Renal cortex interstitium (tissue), 15 donors: Measurements from ENCODE around the gene NAALAD2. TPM values are rescaled to one million over a fixed set of nuclear protein-coding genes. Genes with fewer than 3 reads are reported as not detected.
"Not testable (repeated sequence)": the region's sequence is repeated elsewhere in the genome, so short reads cannot be mapped to it uniquely, and the experiment has no call there.

Experiments
- DNase-seq, 11 donors: peaks; one replicate each; pipeline ENCODE4 v3.0.0-alpha.2; 2013; ENCODE audit warnings: low read depth in 9 of 11, low spot score in 4 of 11; ENCODE audit errors: extremely low read depth in 1 of 11
- long read RNA-seq, 16 experiments: transcript quantifications; one replicate each; lab custom pipeline, GENCODE V29; 2026
- polyA plus RNA-seq, 3 donors: library from polyadenylated mRNA; unstranded; fragments of 120-200 nt; gene quantifications; one replicate each; pipeline ENCODE4 v1.2.1, GENCODE V29; 2013; ENCODE audit not compliant: insufficient read length in 3 of 3

The NAALAD2 gene
- polyA plus RNA-seq: 10 to 100 TPM; 16.8 to 34.8 (median 23.8) TPM
- long read RNA-seq, donor 1, partial matches to known transcripts: 0 of 1 reads
- long read RNA-seq, donor 1, other reads (novel, unspliced or antisense): 0 of 1 reads
- long read RNA-seq, donor 2: 0 reads
- long read RNA-seq, donor 3, partial matches to known transcripts: 0 of 3 reads
- long read RNA-seq, donor 3, other reads (novel, unspliced or antisense): 0 of 3 reads
- long read RNA-seq, donor 4, partial matches to known transcripts: 0 of 4 reads
- long read RNA-seq, donor 4, other reads (novel, unspliced or antisense): 0 of 4 reads
- long read RNA-seq, donor 5: 0 reads
- long read RNA-seq, donor 6, partial matches to known transcripts: 0 of 1 reads
- long read RNA-seq, donor 6, other reads (novel, unspliced or antisense): 0 of 1 reads
- long read RNA-seq, donor 7, partial matches to known transcripts: 0 of 1 reads
- long read RNA-seq, donor 7, other reads (novel, unspliced or antisense): 0 of 1 reads
- long read RNA-seq, donor 8, partial matches to known transcripts: 8 of 12 reads
- long read RNA-seq, donor 8, other reads (novel, unspliced or antisense): 0 of 12 reads
- long read RNA-seq, donor 9, partial matches to known transcripts: 0 of 1 reads
- long read RNA-seq, donor 9, other reads (novel, unspliced or antisense): 0 of 1 reads
- long read RNA-seq, donor 10, partial matches to known transcripts: 0 of 1 reads
- long read RNA-seq, donor 10, other reads (novel, unspliced or antisense): 0 of 1 reads
- long read RNA-seq, donor 11, partial matches to known transcripts: 0 of 2 reads
- long read RNA-seq, donor 11, other reads (novel, unspliced or antisense): 0 of 2 reads
- long read RNA-seq, donor 12, partial matches to known transcripts: 7 of 9 reads
- long read RNA-seq, donor 12, other reads (novel, unspliced or antisense): 0 of 9 reads
- long read RNA-seq, donor 13: 0 reads
- long read RNA-seq, donor 14, partial matches to known transcripts: 6 of 8 reads
- long read RNA-seq, donor 14, other reads (novel, unspliced or antisense): 0 of 8 reads
- long read RNA-seq, donor 15, partial matches to known transcripts: 0 of 2 reads
- long read RNA-seq, donor 15, other reads (novel, unspliced or antisense): 0 of 2 reads
- long read RNA-seq, donor 16, transcript NAALAD2-208 (7 exons, 1,504 nt): major isoform, 6 of 14 reads
- long read RNA-seq, donor 16, partial matches to known transcripts: 6 of 14 reads
- long read RNA-seq, donor 16, other reads (novel, unspliced or antisense): 0 of 14 reads

DNA sequence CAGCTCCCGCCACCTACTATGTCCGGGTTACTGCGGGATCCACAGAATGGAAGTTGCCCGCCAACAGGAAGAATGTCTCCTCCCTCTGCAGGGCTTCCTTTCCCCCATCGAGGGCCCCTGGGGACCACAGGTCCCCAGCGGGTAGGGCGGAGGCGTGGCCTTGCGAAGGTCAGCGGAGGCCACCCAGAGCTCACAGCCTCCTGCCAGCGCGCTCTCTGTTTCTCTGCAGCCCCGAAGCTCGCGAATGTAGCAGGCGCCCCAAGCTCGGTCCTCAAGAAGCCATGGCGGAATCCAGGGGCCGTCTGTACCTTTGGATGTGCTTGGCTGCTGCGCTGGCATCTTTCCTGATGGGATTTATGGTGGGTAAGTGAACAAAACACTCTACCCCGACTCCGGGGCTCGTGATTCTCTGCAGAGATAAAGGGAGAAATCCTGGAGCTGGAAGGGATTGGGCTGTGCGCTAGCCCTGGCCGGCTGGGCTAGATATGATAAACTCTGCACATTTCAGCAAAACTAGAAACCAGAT is at the start of gene NAALAD2:
NAALAD2 (plus strand) TSS at position 186 of the 526 bp plus-strand sequence; CDS start at position 282, 96 bp downstream.
- peak in 10 of 11 donors; percentile 24 to 68 (median 49) for DNase-seq

DNA sequence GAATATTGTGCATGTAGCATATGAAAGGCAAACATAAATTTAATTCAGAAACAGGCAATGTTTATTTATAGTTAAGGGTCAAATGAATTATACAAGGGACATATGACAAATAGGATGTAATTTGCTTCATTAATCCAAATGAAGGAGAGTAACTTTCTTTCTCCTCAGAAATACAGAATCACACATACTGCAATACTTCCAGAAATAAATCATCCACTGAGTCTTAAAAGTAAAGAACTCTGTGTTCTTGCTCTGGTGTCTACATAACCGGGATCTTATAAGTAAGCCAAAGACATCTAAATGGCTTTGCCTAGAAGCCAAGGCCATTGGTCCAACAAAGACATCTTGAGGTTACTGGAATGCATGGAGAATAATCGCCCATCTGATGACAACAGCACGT is 48.8 kb upstream of the NAALAD2 start, which contains the start of gene UBTFL1:
UBTFL1 (plus strand) TSS at position 301 of the 400 bp plus-strand sequence; CDS start at position 301, 0 bp downstream.
- DNase-seq: not testable (repeated sequence)

- not testable (repeated sequence) for DNase-seq
Observed at GRCh38 chr11:90088731-90089130, 45.7 kb upstream of the NAALAD2 start.

DNA sequence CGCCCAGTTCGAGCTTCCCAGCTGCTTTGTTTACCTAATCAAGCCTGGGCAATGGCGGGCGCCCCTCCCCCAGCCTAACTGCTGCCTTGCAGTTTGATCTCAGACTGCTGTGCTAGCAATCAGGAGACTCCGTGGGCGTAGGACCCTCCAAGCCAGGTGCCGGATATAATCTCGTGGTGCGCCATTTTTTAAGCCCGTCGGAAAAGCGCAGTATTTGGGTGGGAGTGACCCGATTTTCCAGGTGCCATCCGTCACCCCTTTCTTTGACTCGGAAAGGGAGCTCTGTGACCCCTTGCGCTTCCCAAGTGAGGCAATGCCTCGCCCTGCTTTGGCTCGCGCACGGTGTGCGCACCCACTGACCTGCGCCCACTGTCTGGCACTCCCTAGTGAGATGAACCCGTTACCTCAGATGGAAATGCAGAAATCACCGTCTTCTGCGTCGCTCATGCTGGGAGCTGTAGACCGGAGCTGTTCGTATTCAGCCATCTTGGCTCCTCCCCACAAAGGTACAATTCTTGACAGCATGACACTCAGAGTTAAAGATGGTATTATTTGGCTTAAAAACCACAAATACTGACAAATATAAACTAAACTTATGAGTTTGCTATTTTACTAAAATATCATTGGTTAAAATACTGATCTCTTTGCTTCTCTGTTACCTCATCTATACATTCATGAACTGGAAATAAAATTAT is 39.1 kb upstream of the NAALAD2 start:
- DNase-seq: not testable (repeated sequence)

DNA sequence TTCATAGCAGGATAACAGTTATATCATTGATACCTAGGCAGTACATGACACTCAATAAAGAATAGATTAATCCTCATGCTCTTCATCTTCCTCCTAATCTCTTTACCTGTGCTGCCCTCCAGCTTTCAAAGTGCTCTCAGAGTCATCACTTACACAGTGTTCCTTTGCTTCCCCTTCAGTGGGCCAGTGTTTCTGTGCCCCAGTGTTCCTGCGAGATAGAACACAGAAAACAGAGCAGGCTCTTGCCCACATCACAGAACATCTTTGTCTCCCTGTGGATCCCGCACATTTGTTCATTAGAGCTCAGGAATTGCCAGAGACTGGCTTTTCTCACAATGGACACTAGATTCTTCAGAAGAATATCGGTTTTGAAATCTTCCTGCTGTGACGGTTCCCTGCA is 36.2 kb upstream of the NAALAD2 start:
- not testable (repeated sequence) for DNase-seq

- no peak for DNase-seq
Observed at GRCh38 chr11:90100431-90100830, 34.0 kb upstream of the NAALAD2 start.

GRCh38 chr11:90113541-90113940 is 20.9 kb upstream of the NAALAD2 start:
- DNase-seq: peak in 1 of 11 donors; percentile 2

GRCh38 chr11:90120191-90120590 is 14.3 kb upstream of the NAALAD2 start:
- no peak for DNase-seq

DNA sequence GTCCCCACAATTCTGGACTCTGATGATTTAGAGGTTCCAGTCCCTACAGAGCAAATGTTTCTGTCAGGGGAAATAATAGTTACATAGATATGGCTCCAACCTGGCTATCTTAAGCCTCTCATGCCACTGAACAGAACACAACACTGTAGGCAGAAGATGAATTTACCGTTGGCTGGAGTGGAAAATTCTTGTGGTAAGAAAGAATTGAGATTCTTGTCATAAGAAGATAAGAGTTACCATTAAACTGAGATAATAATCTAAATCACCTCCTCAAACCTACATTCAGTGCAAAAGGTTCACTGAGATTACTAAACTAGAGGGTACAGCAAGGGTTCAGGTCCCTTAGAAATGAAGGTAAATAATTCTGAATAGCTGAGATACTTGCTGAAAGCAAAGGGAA is 10.1 kb upstream of the NAALAD2 start:
- no peak for DNase-seq

- no peak for DNase-seq
Observed at GRCh38 chr11:90124946-90125345, 9.5 kb upstream of the NAALAD2 start.

- peak in 3 of 11 donors; percentile 1 to 14 (median 2) for DNase-seq
Observed at GRCh38 chr11:90133560-90134477, 644 bp upstream of the NAALAD2 start.

DNA sequence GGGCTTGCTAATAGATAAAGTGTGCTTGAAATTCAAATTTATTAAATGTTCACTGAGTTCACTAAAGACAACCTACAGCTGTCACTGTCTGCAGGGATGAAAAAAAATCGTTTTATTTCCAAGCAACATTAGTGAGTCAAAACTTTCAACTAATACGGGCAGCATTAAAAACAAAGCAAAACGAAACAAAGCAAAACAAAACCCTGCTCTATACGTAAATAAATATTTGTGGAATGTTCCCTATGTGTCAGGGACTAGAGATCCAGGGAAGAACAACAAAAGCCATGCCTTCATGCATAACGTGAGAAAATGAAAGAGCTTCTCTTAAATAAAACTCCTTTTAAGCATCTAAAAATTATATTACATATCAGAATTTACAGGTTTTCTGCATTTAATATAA is 553 bp downstream of the NAALAD2 start:
- peak in 2 of 11 donors; percentile 19 to 43 for DNase-seq

- no peak for DNase-seq
Observed at GRCh38 chr11:90148900-90149299, 14.4 kb downstream of the NAALAD2 start.

- not testable (repeated sequence) for DNase-seq
Observed at GRCh38 chr11:90166982-90167573, 32.6 kb downstream of the NAALAD2 start.

- not testable (repeated sequence) for DNase-seq
Observed at GRCh38 chr11:90167704-90168103, 33.2 kb downstream of the NAALAD2 start.

DNA sequence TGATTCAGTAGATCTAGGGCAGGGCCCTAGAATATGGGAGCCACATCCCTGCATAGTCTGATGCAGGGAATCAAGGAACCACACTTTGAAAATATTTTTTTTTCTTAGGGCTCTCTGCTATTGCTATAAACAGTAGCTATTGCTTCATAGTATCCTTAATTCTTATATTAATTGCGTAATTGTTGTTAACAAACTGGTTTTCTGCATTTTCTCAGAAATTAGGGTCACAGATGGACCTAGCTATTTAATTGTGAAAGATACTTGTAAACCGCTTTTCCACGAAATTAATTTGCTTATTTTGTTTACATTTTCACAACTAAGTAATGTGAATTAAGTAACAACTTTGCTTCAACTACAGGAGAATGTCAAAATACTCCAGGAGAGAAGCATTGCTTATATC is 34.1 kb downstream of the NAALAD2 start:
- no peak for DNase-seq

DNA sequence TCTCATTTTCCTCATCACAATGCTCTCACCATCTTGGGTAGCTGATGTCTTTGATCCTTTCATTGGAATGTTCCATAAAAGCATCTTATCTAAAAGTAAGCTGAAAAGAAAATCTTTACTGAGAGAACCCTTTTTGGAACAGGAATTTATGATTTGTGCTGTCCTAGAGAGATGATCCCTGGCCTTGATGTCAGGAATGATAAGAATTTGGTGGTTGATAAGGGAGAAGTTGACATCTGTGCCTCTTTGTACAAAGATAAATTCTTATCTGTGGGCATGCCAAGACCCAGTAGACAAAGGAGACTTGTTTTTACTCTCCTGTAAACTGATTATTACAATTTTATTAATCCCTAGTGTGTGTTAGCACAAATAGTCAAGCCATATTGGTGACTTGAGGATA is 36.9 kb downstream of the NAALAD2 start:
- DNase-seq: no peak
